ENCODE measurements around the gene SLCO1B3.

The SLCO1B3 gene

GRCh38 chr12:20885552-20885951 lies 75.0 kb downstream of the SLCO1B3 start:
- DNase-seq, result no peak

- DNase-seq, result no peak
Measured at GRCh38 chr12:20917269-20917668, 106.8 kb downstream of the SLCO1B3 start.

GRCh38 chr12:20917819-20918218 lies 107.3 kb downstream of the SLCO1B3 start:
- no peak for DNase-seq

GRCh38 chr12:20931894-20932293 lies 121.4 kb downstream of the SLCO1B3 start:
- DNase-seq, result no peak

- no peak for DNase-seq
Measured at GRCh38 chr12:20946732-20947131, 136.2 kb downstream of the SLCO1B3 start.

GRCh38 chr12:20950248-20950647 lies 139.7 kb downstream of the SLCO1B3 start:
- DNase-seq, result no peak

- DNase-seq, result no peak
Measured at GRCh38 chr12:20963303-20963702, 152.8 kb downstream of the SLCO1B3 start.

GRCh38 chr12:20963762-20964161 lies 153.3 kb downstream of the SLCO1B3 start:
- DNase-seq, result no peak
